ENCODE measurements around the gene RASEF.

GRCh38 chr9:83065233-83065632 is 2.3 kb upstream of the RASEF start:
- TF ChIP-seq CTCF (IDR thresholded peaks at IDR 0.05): no peak
- no peak for TF ChIP-seq POLR2A (IDR thresholded peaks at IDR 0.05)
- TF ChIP-seq POLR2AphosphoS5 (IDR thresholded peaks at IDR 0.05): no peak

Data from prostate gland (tissue), 2 donors.